ENCODE measurements around the gene ASPDH.

GRCh38 chr19:50549927-50550593, 36.3 kb upstream of the ASPDH start:
- TF ChIP-seq CTCF (IDR thresholded peaks at IDR 0.05) (no peak), ZFX (IDR thresholded peaks at IDR 0.05; ENCODE audit: borderline replicate concordance) (no peak)

Data from 22Rv1 (cell line).